IgD-negative memory B cell (primary cell): ENCODE measurements around the gene PEMT. TPM values are rescaled to one million over a fixed set of nuclear protein-coding genes. Genes with fewer than 3 reads are reported as not detected.
A peak's percentile ranks its signal among the peaks of the same experiment; 100 is the strongest.

Source experiments
- H3K27ac Mint-ChIP-seq, 3 donors: one replicate each; pipeline ENCODE4 v1.8.0; 2020 to 2022; ENCODE audit warnings: mild to moderate bottlenecking in 3 of 3, mixed read lengths in 3 of 3, moderate library complexity in 1 of 3
- H3K27me3 Mint-ChIP-seq: one replicate; pipeline ENCODE4 v1.8.0; 2021; ENCODE audit warnings: mixed read lengths
- H3K36me3 Mint-ChIP-seq: one replicate; pipeline ENCODE4 v1.8.0; 2020; ENCODE audit warnings: mild to moderate bottlenecking, mixed read lengths
- H3K4me1 Mint-ChIP-seq, 3 donors: one replicate each; pipeline ENCODE4 v1.8.0; 2020 to 2022; ENCODE audit warnings: mixed read lengths in 3 of 3, mild to moderate bottlenecking in 1 of 3
- H3K4me3 Mint-ChIP-seq, 4 donors: one replicate each; pipeline ENCODE4 v1.8.0; 2020 to 2022; ENCODE audit warnings: mild to moderate bottlenecking in 4 of 4, mixed read lengths in 4 of 4, moderate library complexity in 3 of 4
- H3K9me3 Mint-ChIP-seq, 3 donors: one replicate each; pipeline ENCODE4 v1.8.0; 2020 to 2021; ENCODE audit warnings: mixed read lengths in 3 of 3, mild to moderate bottlenecking in 1 of 3
- polyA plus RNA-seq: library from polyadenylated mRNA; unstranded; fragments of 300-500 nt; fragmentation: Illumina TruSeq; gene quantifications from one replicate; pipeline ENCODE4 v1.2.3, GENCODE V29; 2021

The PEMT gene
- polyA plus RNA-seq, 1 donor from 2014 or later, result 35.6 TPM

DNA sequence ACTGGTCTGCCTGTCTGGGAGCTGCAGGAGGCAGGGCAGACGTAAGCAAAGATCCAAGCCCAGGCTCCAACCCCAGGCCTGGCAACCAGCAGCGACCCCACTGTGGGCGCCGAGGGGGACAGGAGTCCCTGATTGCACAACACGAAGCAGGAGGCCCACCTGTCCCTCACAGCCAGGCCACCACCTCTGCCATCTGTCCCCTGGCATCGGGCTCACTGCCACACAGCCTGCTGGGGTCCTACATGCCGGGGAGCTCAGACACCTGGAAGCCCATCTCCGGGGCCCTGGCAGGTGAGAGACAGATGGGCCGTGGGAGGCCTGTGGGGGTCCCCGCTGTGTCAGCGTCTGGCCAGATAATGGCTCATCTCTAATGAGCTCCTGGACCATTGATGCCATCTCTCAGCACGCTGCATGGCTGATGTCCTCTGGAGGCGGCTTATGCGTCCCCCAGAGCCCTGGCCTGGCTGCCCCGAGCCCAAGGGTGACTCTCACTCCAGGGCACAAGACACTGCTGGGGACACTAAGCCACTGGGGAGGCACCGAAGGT, 84.0 kb downstream of the PEMT start:
- no peaks in the 10 kb centered on the region for H3K9me3 Mint-ChIP-seq
- no peaks in the 10 kb centered on the region for H3K4me1 Mint-ChIP-seq
- no peaks in the 10 kb centered on the region for H3K36me3 Mint-ChIP-seq
- no peaks in the 10 kb centered on the region for H3K27me3 Mint-ChIP-seq
- H3K27ac Mint-ChIP-seq, result no peak overlapping the region
- no peak overlapping the region for H3K4me3 Mint-ChIP-seq

DNA sequence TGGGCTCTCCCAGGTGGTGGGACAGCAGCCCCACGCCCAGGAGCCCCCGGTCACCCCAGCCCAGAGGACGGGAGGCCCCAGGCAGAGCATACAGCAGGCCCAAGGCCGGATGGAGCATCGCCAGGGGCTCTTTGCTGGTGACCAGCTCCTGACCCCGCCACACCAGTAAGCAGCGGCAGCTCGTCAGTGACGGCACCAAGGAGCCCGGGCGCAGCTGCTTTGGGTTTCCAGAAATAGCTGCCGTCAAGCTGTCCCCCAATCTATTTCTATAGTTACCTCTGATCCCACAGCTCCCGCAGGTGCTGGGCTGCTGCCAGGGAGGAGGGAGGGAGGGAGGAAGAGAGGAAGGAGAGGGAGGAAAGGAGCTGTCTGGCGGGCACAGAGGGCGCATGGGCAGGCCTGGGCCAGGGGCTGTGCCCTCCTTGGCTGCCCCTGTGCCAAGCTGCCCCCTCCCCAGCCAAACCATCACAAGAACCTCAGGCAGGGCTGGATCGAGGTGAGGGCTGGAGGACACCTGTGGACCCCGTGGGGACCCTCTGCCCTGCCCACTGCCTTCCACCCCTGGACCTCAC, 84.5 kb downstream of the PEMT start:
- no peaks in the 10 kb centered on the region for H3K9me3 Mint-ChIP-seq

DNA sequence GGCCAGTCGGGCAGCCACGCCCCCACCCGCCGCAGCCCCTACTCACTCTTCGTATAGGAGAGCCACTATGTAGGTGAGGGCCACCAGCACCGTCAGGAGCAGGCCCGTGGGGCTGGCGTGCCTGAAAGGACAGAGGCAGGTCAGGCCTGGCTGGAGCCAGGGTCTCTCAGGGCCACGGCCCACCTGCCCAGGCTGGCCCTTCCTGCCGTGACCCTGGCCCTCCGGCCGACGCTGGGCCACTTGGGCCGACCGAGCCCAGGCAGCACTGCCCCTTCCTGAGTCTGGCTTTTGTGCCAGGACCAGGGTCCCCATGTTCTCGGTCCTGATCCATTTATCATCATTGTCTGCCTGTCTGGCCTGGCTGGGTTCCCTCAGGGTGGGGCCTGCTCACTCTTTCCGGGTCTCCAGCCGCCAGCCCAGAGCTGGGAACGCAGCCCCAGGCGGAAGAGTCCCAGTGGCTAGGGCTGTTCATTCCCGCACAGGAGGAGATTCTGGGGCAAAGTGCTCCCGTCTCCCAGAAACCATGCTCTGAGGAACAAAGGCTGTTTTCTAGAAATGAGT, 85.2 kb downstream of the PEMT start:
- no peaks in the 10 kb centered on the region for H3K4me1 Mint-ChIP-seq
- no peaks in the 10 kb centered on the region for H3K36me3 Mint-ChIP-seq
- no peak overlapping the region for H3K27ac Mint-ChIP-seq

More for the DNA sequence above, 84.5 kb downstream of the PEMT start:
- H3K27me3 Mint-ChIP-seq, result no peaks in the 10 kb centered on the region
- no peaks in the 10 kb centered on the region for H3K36me3 Mint-ChIP-seq
- H3K4me3 Mint-ChIP-seq, result no peak overlapping the region
- H3K27ac Mint-ChIP-seq, result no peak overlapping the region
- no peaks in the 10 kb centered on the region for H3K4me1 Mint-ChIP-seq

DNA sequence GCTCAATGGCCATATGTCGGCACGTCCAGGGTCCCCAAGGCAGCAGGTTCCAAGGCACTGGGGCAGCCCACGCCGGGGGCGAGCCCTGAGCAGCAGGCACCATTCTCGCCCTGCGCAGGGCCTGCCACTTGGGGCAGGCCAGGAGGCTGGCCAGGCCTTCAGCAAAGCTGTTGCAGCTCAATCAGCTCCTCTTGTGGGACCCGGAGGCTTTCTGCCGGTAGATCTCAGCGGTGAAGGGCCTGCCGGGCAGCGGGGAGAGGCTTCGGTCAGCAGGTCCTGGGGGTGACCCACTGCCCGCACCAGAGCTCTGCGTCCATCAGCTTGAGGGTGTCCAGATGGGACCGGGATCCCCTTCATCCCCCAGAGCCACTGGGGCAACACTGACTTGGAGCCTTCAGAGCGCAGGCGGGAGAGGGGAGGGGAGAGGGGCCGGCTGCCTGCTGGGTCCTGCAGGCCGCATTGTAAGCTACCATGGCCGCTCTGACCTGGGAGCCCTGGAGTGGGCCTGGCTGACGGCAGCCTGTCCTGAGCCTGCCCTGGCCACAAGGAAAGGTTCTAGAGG, 85.8 kb downstream of the PEMT start:
- no peaks in the 10 kb centered on the region for H3K36me3 Mint-ChIP-seq
- no peaks in the 10 kb centered on the region for H3K27me3 Mint-ChIP-seq
- no peaks in the 10 kb centered on the region for H3K4me1 Mint-ChIP-seq

More for the DNA sequence above, 85.2 kb downstream of the PEMT start:
- Mint-ChIP-seq H3K27me3 (no peaks in the 10 kb centered on the region), H3K4me3 (no peak overlapping the region), H3K9me3 (no peaks in the 10 kb centered on the region)

DNA sequence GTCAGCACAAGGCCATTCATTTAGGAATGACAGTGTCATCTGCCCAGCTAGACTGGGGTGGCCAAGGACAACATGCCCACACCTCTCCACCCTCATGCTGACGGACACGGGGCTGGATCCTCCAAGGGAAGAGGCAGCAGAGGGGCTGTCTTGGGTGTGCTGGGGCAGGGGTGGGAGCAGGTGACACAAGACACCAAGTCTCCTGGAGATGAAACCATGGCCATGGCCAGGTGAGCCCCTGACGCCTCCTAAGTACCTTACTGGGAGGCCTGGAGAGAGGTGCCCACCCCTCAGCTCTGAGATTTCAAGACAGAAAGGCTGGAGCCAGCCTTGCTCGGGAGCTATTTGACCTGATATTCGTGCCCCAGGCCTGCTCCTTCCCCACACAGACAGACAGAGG, 86.4 kb downstream of the PEMT start:
- peak overlapping the region in 1 of 3 donors; percentile 39 for H3K27ac Mint-ChIP-seq
- no peaks in the 10 kb centered on the region for H3K9me3 Mint-ChIP-seq
- H3K4me1 Mint-ChIP-seq, result no peaks in the 10 kb centered on the region
- no peaks in the 10 kb centered on the region for H3K27me3 Mint-ChIP-seq
- no peak overlapping the region for H3K4me3 Mint-ChIP-seq
- no peaks in the 10 kb centered on the region for H3K36me3 Mint-ChIP-seq

More for the DNA sequence above, 85.8 kb downstream of the PEMT start:
- Mint-ChIP-seq H3K4me3 (no peak overlapping the region), H3K9me3 (no peaks in the 10 kb centered on the region), H3K27ac (peak overlapping the region in 1 of 3 donors; percentile 39)

DNA sequence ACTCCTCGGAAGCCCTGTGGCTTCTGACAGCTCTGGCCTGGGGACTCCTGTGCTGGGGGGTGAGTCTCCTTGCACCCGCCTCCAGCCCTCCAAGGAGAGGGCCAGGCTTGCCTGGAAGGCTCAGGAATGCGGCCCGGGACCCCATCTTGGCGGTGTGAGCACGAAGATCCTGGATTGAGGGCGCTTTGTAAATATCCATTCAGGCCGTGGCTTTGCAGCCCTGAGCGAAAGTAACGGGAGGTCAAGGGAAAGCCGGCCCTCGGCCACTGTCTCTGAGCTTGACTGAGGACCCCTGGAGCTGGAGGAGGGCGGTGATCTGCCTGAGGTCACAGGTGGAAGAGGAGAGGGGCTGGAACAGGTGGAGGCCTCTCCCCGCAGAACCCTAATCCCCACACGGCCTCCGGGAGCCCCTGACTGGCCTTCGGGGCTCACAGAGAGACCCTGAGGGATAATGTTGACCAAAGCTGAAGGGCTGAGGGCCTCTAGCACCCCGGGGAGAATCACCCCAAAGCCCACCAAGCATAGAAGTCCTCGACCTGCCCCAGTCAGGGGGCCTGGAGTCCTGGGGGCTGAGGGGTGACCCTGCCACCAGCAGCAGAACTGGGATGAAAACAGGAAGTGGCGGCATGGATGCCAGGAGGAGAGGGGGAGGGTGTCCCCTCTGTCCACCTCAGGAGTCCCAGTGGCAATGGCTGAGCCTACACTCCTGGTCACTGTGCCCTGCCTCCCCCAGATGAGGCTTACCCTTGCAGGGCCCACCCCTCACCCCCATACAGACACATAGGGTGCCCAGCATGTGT, 87.0 kb downstream of the PEMT start:
- no peaks in the 10 kb centered on the region for H3K27me3 Mint-ChIP-seq
- H3K4me1 Mint-ChIP-seq, result no peaks in the 10 kb centered on the region
- no peaks in the 10 kb centered on the region for H3K9me3 Mint-ChIP-seq
- no peaks in the 10 kb centered on the region for H3K36me3 Mint-ChIP-seq
- H3K27ac Mint-ChIP-seq, result no peak overlapping the region
- no peak overlapping the region for H3K4me3 Mint-ChIP-seq

DNA sequence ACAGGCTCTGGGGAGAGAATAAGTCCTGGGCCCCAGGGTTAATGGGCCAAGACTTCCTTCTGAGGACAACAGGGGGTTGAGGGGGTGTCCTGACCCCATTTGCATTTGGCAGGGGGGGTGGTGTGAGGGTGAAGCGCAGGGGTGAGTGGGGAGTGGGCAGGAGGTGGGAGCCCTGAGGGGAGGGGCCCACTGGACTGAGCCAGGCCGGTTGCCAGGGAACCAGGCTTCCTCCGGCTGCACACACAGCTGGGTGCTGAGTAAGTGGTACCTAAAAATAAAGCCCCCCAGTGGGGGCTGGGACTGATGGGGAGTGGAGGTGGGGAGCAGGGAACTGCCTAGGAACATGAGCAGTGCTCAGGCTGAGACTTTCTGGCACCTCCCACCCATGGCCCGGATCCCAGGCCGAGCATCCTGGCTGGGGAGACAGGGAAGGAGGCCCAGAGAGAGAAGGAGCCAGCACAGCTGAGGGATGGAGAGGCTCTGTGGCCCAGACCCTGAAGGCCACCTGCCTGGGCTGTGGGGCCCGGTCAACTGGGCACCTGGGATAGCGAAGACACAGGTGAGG, 87.9 kb downstream of the PEMT start:
- H3K4me1 Mint-ChIP-seq, result no peaks in the 10 kb centered on the region
- no peaks in the 10 kb centered on the region for H3K9me3 Mint-ChIP-seq
- no peak overlapping the region for H3K27ac Mint-ChIP-seq
- H3K36me3 Mint-ChIP-seq, result no peaks in the 10 kb centered on the region
- H3K4me3 Mint-ChIP-seq, result no peak overlapping the region
- H3K27me3 Mint-ChIP-seq, result no peaks in the 10 kb centered on the region

DNA sequence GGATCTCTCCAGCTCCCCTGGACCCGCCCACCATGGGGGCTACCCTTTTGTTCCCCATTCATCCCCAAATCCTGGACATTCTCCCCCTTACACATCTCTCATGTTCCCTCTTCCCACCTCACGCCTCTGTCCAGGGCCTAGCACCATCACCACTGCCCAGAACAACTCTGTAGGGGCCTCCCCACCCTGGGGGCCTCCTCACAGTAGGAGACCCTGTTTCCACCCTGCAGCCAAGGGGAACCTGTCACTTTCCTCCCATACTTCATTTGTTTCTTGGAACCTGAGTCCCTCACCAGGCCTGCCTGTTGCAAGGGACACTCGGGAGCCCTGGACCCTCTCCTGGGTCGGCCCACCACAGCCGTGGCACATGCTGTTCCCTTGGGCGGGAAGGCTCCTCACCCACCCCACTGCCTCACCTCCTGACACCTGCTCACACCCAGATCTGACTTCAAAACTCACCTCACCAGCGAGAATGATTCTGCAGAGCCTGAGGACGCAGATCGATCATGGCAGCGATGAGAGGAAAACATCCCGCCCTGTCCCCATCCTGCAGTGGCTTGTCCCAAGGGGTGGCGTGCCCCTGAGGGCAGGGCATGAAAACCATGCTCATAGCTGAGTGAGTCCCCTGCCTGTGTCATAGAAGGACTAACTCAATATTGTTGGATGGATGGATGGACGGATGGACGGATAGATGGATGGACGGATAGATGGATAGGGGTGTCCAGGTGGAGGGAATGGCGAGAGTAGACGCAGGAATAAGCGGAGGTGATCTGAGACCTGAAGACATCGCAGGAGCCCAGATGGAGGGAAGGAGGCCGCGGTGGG, 88.6 kb downstream of the PEMT start:
- Mint-ChIP-seq H3K4me1 (no peaks in the 10 kb centered on the region), H3K27me3 (peaks cover 2% of the 10 kb centered on the region), H3K27ac (no peak overlapping the region), H3K4me3 (no peak overlapping the region), H3K36me3 (no peaks in the 10 kb centered on the region), H3K9me3 (no peaks in the 10 kb centered on the region)

DNA sequence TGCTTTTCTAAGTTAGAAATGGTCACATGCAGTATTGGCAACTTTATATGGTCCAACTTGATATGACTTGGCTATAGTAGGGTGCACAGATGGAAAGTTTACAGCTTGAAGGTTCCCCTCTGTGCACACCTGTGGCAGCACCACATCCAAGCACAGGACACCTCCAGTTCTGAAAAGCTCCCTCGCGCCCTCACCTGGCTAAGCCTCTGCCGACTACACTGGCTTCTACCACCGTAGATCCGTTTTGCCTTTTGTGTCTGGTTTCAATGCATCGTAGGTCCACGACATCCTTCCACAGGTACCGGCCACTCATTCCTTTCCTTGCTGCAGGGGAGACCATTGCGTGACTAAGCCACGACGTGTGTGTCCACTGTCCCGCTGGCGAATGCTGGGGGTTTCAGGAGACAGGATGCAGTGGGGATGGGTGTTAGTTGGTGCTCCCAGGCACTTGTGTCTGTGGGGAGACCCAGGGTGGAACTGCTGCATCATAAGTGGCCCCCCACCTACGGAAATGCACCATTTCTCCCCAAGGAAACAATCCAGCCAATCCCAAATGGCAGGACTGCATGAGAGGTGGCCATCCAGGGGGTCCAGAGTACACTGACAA, 90.4 kb downstream of the PEMT start:
- peaks cover 2% of the 10 kb centered on the region for H3K27me3 Mint-ChIP-seq

DNA sequence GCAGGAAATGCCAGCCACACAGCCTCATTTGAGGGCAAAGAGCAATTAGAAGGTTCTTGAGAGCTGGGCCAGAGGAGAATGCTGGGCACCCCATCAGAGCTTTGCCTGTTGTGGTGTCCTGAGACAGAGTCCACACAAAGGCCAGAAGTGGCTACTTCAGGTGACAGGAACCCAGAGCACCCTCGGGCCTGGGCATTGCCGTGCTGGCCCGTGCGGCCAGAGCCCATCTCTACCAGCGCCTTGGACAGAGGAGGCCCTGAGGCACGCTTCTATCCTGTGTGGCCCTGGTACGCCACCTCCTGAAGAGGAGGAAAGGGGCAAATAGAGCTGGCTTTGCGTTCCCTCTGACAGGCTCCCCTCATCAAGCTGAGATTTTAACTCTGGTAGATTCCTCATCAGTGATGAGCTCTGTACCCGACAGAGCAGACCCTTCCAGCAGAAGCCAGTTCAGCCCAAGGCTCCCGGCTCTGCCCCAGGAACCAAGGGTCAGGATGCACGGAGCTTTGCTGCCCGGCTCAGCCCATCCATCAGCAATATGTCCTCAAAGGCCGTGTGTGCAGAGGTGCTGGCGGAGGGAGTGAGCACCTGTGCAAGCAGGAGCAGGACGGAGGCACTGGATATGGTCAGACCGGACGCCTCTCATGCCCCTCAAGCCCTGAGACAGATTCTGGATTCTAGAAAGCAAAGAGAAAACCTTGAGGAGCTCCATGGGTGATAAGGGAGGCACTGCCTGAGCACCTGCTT, 91.9 kb downstream of the PEMT start:
- Mint-ChIP-seq H3K36me3 (no peaks in the 10 kb centered on the region), H3K27ac (no peak overlapping the region), H3K4me3 (no peak overlapping the region), H3K27me3 (peaks cover 15% of the 10 kb centered on the region), H3K4me1 (peaks cover 0 to 7% (median 6%) of the 10 kb centered on the region in 3 donors), H3K9me3 (no peaks in the 10 kb centered on the region)

More for the DNA sequence above, 90.4 kb downstream of the PEMT start:
- Mint-ChIP-seq H3K36me3 (no peaks in the 10 kb centered on the region), H3K27ac (no peak overlapping the region), H3K4me1 (peaks cover 0 to 1% (median 0%) of the 10 kb centered on the region in 3 donors), H3K9me3 (no peaks in the 10 kb centered on the region), H3K4me3 (no peak overlapping the region)

DNA sequence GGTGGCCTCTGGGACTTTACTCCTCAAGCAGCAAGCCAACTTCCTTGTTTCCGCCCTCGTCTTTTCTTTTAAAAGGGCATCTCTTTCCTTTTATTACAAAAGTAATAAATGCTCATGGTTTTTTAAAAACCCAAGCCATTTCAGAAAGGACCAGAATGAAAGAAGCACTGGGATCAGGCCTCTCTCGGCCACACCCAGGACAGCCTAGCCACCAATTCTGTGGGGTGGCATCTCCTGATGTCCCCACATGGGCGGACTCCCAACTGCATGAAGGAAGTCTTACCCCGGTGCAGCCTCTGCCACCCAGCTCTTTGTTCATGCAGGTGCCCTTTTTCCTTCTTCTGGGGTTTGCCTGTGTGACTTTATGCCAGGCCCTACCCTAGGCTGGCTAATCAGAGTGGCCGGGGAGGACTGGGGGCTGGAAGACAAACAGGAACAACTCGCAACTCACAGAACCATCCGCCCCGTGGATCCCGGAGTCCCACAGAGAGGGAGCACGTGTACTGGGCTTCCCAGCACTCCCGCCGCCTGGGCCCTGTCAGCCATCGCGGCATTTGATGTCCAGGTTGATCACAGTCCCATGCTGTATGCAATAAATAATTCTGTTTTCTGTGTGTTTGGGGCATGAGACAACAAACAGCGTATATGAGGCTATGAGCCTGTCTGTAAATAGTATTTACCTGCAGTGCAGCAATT, 92.8 kb downstream of the PEMT start:
- no peaks in the 10 kb centered on the region for H3K9me3 Mint-ChIP-seq
- H3K4me1 Mint-ChIP-seq, result peaks cover 0 to 9% (median 6%) of the 10 kb centered on the region in 3 donors
- H3K4me3 Mint-ChIP-seq, result no peak overlapping the region
- peaks cover 16% of the 10 kb centered on the region for H3K27me3 Mint-ChIP-seq
- H3K36me3 Mint-ChIP-seq, result no peaks in the 10 kb centered on the region
- H3K27ac Mint-ChIP-seq, result no peak overlapping the region

DNA sequence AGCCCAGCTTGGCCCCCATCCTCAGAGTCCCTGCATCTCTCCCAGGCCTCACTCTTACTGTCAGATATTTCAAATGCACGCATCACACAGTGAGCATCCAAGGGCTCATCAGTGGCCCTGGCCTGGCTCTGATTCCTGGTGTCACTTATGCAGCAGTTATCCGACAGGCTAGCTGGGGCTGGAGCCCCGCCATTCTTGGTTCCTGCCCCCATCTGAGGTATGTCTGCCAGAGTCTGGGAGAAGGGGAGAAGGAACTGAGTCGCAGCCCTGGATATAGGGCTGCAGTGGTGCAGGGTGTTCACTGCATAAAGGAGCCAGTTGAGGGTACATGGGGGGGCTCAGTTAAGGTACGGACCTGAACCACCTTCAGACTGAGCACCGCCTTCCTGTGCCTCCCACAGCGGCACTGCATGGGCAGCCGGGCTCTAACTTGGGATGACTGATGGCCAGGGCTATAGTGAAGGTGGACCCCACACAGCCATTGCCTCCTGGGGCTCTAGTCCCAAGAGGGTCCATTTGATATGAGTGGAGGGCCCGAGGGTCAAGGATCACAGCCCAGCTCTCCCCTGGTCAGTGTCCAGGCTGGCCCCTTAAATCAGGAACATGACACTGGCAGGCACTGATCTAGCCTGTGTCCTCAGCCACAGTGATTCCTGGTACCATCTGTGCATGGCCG, 93.5 kb downstream of the PEMT start:
- Mint-ChIP-seq H3K4me3 (peak overlapping the region in 2 of 4 donors; percentile 1 to 26), H3K36me3 (no peaks in the 10 kb centered on the region), H3K9me3 (no peaks in the 10 kb centered on the region), H3K4me1 (peaks cover 0 to 9% (median 6%) of the 10 kb centered on the region in 3 donors), H3K27me3 (peaks cover 16% of the 10 kb centered on the region), H3K27ac (no peak overlapping the region)
